ENCODE data around the gene NCOA7. TPM values are rescaled to one million over a fixed set of nuclear protein-coding genes. Genes with fewer than 3 reads are reported as not detected.

NCOA7 gene
- total RNA-seq, 2 experiments from 2014 or later = 34.6 to 35.7 TPM

DNA sequence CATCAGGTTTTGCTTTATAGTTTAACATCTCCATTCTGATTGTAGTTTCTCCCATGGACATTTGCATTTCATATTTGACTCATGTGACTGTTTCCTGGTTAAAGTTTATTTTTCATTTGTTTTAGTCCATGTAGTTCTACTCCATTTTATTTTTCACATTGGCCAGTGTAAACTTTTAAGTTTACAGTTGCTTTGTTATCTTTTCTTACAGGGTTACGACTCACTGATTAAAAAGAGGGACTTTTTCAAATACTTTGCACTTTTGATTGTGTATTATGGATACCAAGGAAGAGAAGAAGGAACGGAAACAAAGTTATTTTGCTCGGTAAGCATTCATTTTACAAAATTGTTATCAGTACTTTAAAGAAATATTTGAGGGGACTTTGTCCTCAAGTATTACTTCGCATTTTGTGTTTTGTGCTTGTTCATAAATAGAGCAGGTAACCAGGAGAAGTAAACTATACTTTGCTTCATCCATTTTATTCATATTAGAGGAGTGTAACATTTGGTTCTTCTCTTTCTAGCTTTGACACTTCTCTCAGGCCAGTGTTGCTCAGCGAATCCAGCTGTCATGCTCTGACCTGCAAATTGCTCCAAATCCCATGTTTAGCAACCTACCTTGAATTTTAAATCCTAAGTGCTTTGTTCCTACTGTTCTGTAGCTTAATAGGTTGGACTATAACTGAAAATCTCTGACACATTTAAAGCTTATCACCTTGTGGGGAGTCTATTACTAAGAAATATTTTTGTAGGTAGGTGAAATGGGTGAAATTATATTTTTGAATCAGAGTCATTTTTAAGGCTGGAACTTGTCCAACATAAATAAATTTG, 24.5 kb downstream of the NCOA7 start:
- no peak overlapping the region for H3K27ac Mint-ChIP-seq
- DNase-seq (no peak), ATAC-seq (ENCODE audit: poor library complexity) (no peak)
- Histone ChIP-seq H3K4me1 (ENCODE audit: insufficient read depth, low read length) (peaks cover 18% of the 10 kb centered on the region), H3K9me3 (ENCODE audit: control insufficient read depth in 1 of 2, insufficient read depth in 1 of 2, low read length in 2 of 2) (no peaks in the 10 kb centered on the region), H3K27me3 (ENCODE audit: control insufficient read depth in 1 of 2, insufficient read depth in 2 of 2, low read length in 2 of 2) (no peaks in the 10 kb centered on the region), H3K4me3 (ENCODE audit: low read length) (no peak overlapping the region), H3K36me3 (ENCODE audit: insufficient read depth, low read length) (peaks cover 23% of the 10 kb centered on the region), H3K27ac (ENCODE audit: low read depth in 1 of 2, low read length in 2 of 2) (no peak overlapping the region)
- peaks cover 71% of the 10 kb centered on the region for H3K4me1 Mint-ChIP-seq (ENCODE audit: low read depth)
- H3K9me3 Mint-ChIP-seq = no peaks in the 10 kb centered on the region
- no peak overlapping the region for H3K4me3 Mint-ChIP-seq
- POLR2A ChIA-PET = no interaction called here
- CTCF ChIA-PET = interaction anchor here (3.6 kb wide), 1 partner anchor 24 kb away, joined by 10 read pairs; the partner anchor contains the start of gene NCOA7
- H3K36me3 Mint-ChIP-seq (ENCODE audit: low read depth) = peaks cover 63% of the 10 kb centered on the region
- TF ChIP-seq, protein P1, sequence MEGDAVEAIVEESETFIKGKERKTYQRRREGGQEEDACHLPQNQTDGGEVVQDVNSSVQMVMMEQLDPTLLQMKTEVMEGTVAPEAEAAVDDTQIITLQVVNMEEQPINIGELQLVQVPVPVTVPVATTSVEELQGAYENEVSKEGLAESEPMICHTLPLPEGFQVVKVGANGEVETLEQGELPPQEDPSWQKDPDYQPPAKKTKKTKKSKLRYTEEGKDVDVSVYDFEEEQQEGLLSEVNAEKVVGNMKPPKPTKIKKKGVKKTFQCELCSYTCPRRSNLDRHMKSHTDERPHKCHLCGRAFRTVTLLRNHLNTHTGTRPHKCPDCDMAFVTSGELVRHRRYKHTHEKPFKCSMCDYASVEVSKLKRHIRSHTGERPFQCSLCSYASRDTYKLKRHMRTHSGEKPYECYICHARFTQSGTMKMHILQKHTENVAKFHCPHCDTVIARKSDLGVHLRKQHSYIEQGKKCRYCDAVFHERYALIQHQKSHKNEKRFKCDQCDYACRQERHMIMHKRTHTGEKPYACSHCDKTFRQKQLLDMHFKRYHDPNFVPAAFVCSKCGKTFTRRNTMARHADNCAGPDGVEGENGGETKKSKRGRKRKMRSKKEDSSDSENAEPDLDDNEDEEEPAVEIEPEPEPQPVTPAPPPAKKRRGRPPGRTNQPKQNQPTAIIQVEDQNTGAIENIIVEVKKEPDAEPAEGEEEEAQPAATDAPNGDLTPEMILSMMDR (IDR thresholded peaks at IDR 0.05) = no peak
- H3K27me3 Mint-ChIP-seq = no peaks in the 10 kb centered on the region
- intact Hi-C loops (cut with DNase I, micrococcal nuclease) = no loop called here

DNA sequence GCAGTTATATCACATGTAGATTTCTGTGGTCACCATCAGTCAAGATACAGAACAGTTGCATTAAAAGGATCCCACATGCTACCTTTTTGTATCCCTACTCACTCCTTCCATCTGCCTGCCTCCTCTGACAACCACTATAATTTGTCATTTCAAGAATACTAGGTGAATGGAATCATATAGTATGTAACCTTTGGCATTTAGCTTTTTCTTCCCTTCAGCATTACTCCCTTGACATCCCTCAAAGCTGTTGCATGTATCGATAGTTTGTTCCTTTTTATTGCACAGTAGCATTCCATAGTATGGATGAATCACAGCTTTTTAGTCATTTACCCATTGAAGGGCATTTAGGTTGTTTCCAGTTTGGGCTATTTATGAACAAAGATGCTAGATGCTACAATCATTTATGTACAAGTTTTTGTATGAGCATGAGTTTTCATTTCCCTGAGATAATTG, 26.1 kb downstream of the NCOA7 start:
- no peaks in the 10 kb centered on the region for H3K9me3 Mint-ChIP-seq
- intact Hi-C loops (cut with DNase I, micrococcal nuclease) = no loop called here
- TF ChIP-seq, protein P1 (IDR thresholded peaks at IDR 0.05) = no peak
- CTCF ChIA-PET = interaction anchor here (3.6 kb wide), 1 partner anchor 26 kb away, joined by 10 read pairs; the partner anchor contains the start of gene NCOA7
- POLR2A ChIA-PET = interaction anchor here (0.6 kb wide), 1 partner anchor 18 kb away, joined by 5 read pairs; no protein-coding TSS in a partner anchor
- DNase-seq (no peak), ATAC-seq (ENCODE audit: poor library complexity) (no peak)
- Histone ChIP-seq H3K27ac (ENCODE audit: low read depth in 1 of 2, low read length in 2 of 2) (no peak overlapping the region), H3K4me3 (ENCODE audit: low read length) (no peak overlapping the region), H3K36me3 (ENCODE audit: insufficient read depth, low read length) (peaks cover 37% of the 10 kb centered on the region), H3K4me1 (ENCODE audit: insufficient read depth, low read length) (peaks cover 15% of the 10 kb centered on the region), H3K27me3 (ENCODE audit: control insufficient read depth in 1 of 2, insufficient read depth in 2 of 2, low read length in 2 of 2) (no peaks in the 10 kb centered on the region), H3K9me3 (ENCODE audit: control insufficient read depth in 1 of 2, insufficient read depth in 1 of 2, low read length in 2 of 2) (no peaks in the 10 kb centered on the region)
- no peak overlapping the region for H3K4me3 Mint-ChIP-seq
- peaks cover 70% of the 10 kb centered on the region for H3K4me1 Mint-ChIP-seq (ENCODE audit: low read depth)
- no peaks in the 10 kb centered on the region for H3K27me3 Mint-ChIP-seq
- H3K27ac Mint-ChIP-seq = no peak overlapping the region
- H3K36me3 Mint-ChIP-seq (ENCODE audit: low read depth) = peaks cover 79% of the 10 kb centered on the region

DNA sequence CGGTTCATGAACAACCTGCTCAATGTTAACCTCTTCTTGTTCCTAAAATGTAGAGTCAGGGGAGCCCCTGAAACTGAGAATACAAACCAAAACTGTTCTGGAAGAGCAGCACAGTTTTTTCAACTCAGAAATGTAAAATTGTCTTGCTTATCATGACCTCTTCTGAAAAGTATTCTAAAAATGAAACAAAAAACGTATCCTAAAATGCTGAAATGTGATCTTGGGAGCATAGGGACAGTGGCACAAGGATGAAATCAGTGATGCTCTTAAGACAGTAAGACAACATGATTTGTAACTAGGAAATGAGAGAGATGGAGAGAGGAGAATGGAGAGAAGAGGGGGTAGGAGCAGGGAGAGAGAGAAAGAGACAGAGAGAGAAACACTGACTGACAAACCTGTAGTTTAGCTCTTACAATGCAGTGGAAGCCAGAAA, 27.5 kb downstream of the NCOA7 start:
- POLR2A ChIA-PET = no interaction called here
- Histone ChIP-seq H3K27me3 (ENCODE audit: control insufficient read depth in 1 of 2, insufficient read depth in 2 of 2, low read length in 2 of 2) (no peaks in the 10 kb centered on the region), H3K4me3 (ENCODE audit: low read length) (no peak overlapping the region), H3K36me3 (ENCODE audit: insufficient read depth, low read length) (peaks cover 37% of the 10 kb centered on the region), H3K9me3 (ENCODE audit: control insufficient read depth in 1 of 2, insufficient read depth in 1 of 2, low read length in 2 of 2) (no peaks in the 10 kb centered on the region), H3K27ac (ENCODE audit: low read depth in 1 of 2, low read length in 2 of 2) (no peak overlapping the region), H3K4me1 (ENCODE audit: insufficient read depth, low read length) (peaks cover 14% of the 10 kb centered on the region)
- H3K4me3 Mint-ChIP-seq = no peak overlapping the region
- peaks cover 77% of the 10 kb centered on the region for H3K36me3 Mint-ChIP-seq (ENCODE audit: low read depth)
- DNase-seq (no peak), ATAC-seq (ENCODE audit: poor library complexity) (no peak)
- intact Hi-C loops (cut with DNase I, micrococcal nuclease) = no loop called here
- CTCF ChIA-PET = interaction anchor here (0.6 kb wide), 1 partner anchor 1485 kb away, joined by 5 read pairs; no protein-coding TSS in a partner anchor
- TF ChIP-seq, protein P1 (IDR thresholded peaks at IDR 0.05) = no peak
- peak overlapping the region; percentile 14 for H3K27ac Mint-ChIP-seq
- H3K4me1 Mint-ChIP-seq (ENCODE audit: low read depth) = peaks cover 64% of the 10 kb centered on the region
- H3K27me3 Mint-ChIP-seq = no peaks in the 10 kb centered on the region
- no peaks in the 10 kb centered on the region for H3K9me3 Mint-ChIP-seq

Measured in CD4-positive, alpha-beta T cell (primary cell).